MM.1S (cell line): ENCODE measurements around the gene CCDC6.

ENCODE experiments used
- DNase-seq: peaks from one replicate; pipeline ENCODE4 v3.0.0-alpha.2; 2015
- H2AFZ ChIP-seq: fragments of 300-600 bp; sonication (generic); 2 replicates; pipeline ENCODE4 v1.6.0; 2016; ENCODE audit warnings: antibody characterized with exemption, low read length
- H3F3A ChIP-seq: fragments of 300-600 bp; sonication (generic); 2 replicates; pipeline ENCODE4 v1.6.1; 2016; ENCODE audit warnings: mild to moderate bottlenecking, antibody characterized with exemption, low read length, moderate library complexity, mixed read lengths; ENCODE audit not compliant: insufficient read depth
- H3K27ac ChIP-seq: fragments of 300-600 bp; sonication (generic); 2 replicates; pipeline ENCODE4 v1.5.1; 2016; ENCODE audit warnings: mild to moderate bottlenecking, low read length
- H3K27me3 ChIP-seq: fragments of 300-600 bp; sonication (generic); replicated peaks from 2 replicates; pipeline ENCODE4 v1.6.0; 2016; ENCODE audit warnings: low read length; ENCODE audit not compliant: insufficient read depth
- H3K36me3 ChIP-seq: fragments of 300-600 bp; sonication (generic); replicated peaks from 2 replicates; pipeline ENCODE4 v1.6.1; 2016; ENCODE audit warnings: mild to moderate bottlenecking, low read length, mixed read lengths; ENCODE audit not compliant: insufficient read depth
- H3K4me1 ChIP-seq: fragments of 300-600 bp; sonication (generic); 2 replicates; pipeline ENCODE4 v1.6.1; 2016; ENCODE audit warnings: low read length, mixed read lengths
- H3K4me2 ChIP-seq: fragments of 300-600 bp; sonication (generic); 2 replicates; pipeline ENCODE4 v1.6.0; 2016; ENCODE audit warnings: low read depth, low read length
- H3K4me3 ChIP-seq: fragments of 300-600 bp; sonication (generic); 2 replicates; pipeline ENCODE4 v1.5.1; 2016; ENCODE audit warnings: low read length, mixed read lengths
- H3K79me2 ChIP-seq: fragments of 300-600 bp; sonication (generic); 2 replicates; pipeline ENCODE4 v1.6.1; 2016; ENCODE audit warnings: mixed run types, low read length, mixed read lengths
- H3K9ac ChIP-seq: fragments of 300-600 bp; sonication (generic); 2 replicates; pipeline ENCODE4 v1.6.1; 2016; ENCODE audit warnings: low read length, mixed read lengths
- H3K9me2 ChIP-seq: fragments of 300-600 bp; sonication (generic); replicated peaks from 2 replicates; pipeline ENCODE4 v1.6.1; 2016; ENCODE audit warnings: mild to moderate bottlenecking, low read length, mixed read lengths; ENCODE audit not compliant: insufficient read depth
- H3K9me3 ChIP-seq: fragments of 300-600 bp; sonication (generic); replicated peaks from 2 replicates; pipeline ENCODE4 v1.6.1; 2016; ENCODE audit warnings: mild to moderate bottlenecking, low read length, mixed read lengths; ENCODE audit not compliant: insufficient read depth
- H4K20me1 ChIP-seq: fragments of 300-600 bp; sonication (generic); 2 replicates; pipeline ENCODE4 v1.6.1; 2016; ENCODE audit warnings: mild to moderate bottlenecking, low read length, moderate library complexity, mixed read lengths; ENCODE audit not compliant: insufficient read depth
- CTCF ChIP-seq: fragments of 300-600 bp; sonication (generic); IDR thresholded peaks from 2 replicates; pipeline ENCODE4 v1.5.1; 2016; ENCODE audit warnings: antibody characterized with exemption, low read length, mixed read lengths
- EZH2 ChIP-seq: fragments of 300-600 bp; sonication (generic); optimal IDR thresholded peaks from 2 replicates; pipeline ENCODE3; 2017; ENCODE audit warnings: low read depth, mild to moderate bottlenecking, antibody characterized with exemption, low read length, mixed read lengths
- EZH2phosphoT487 ChIP-seq: fragments of 300-600 bp; sonication (generic); IDR thresholded peaks from 2 replicates; pipeline ENCODE4 v1.6.1; 2018; ENCODE audit warnings: antibody characterized with exemption, low read length

The CCDC6 gene

GRCh38 chr10:59801171-59801570 lies 105.2 kb downstream of the CCDC6 start:
- no peaks in the 10 kb centered on the region for H4K20me1 ChIP-seq
- no peak overlapping the region for H3K4me3 ChIP-seq
- no peak overlapping the region for H3K9ac ChIP-seq
- no peaks in the 10 kb centered on the region for H3K9me3 ChIP-seq
- no peaks in the 10 kb centered on the region for H3K27me3 ChIP-seq
- H3K9me2 ChIP-seq, result no peaks in the 10 kb centered on the region
- TF ChIP-seq CTCF, result no peak
- no peak for TF ChIP-seq EZH2phosphoT487
- no peak for TF ChIP-seq EZH2
- 0 out of 2 replicates have a peak, but pooled peaks cover 3% of the 10 kb centered on the region for H3K4me1 ChIP-seq
- no peaks in the 10 kb centered on the region for H3K79me2 ChIP-seq
- H3K36me3 ChIP-seq, result no peaks in the 10 kb centered on the region
- no peak overlapping the region for H3K27ac ChIP-seq
- no peak overlapping the region for H3K4me2 ChIP-seq
- no peak overlapping the region for H2AFZ ChIP-seq
- no peaks in the 10 kb centered on the region for H3F3A ChIP-seq
- no peak for DNase-seq

GRCh38 chr10:59799421-59799820 lies 106.9 kb downstream of the CCDC6 start:
- H3K79me2 ChIP-seq, result no peaks in the 10 kb centered on the region
- H3F3A ChIP-seq, result no peaks in the 10 kb centered on the region
- no peaks in the 10 kb centered on the region for H3K27me3 ChIP-seq
- no peak overlapping the region for H2AFZ ChIP-seq
- H3K9ac ChIP-seq, result no peak overlapping the region
- no peak overlapping the region for H3K4me2 ChIP-seq
- no peak overlapping the region for H3K27ac ChIP-seq
- no peaks in the 10 kb centered on the region for H3K9me2 ChIP-seq
- no peaks in the 10 kb centered on the region for H3K9me3 ChIP-seq
- H3K4me3 ChIP-seq, result no peak overlapping the region
- TF ChIP-seq EZH2phosphoT487, result no peak
- TF ChIP-seq EZH2, result no peak
- TF ChIP-seq CTCF, result no peak
- H3K4me1 ChIP-seq, result no peaks in the 10 kb centered on the region
- no peaks in the 10 kb centered on the region for H3K36me3 ChIP-seq
- no peaks in the 10 kb centered on the region for H4K20me1 ChIP-seq
- no peak for DNase-seq

- TF ChIP-seq EZH2 (no peak), EZH2phosphoT487 (no peak), CTCF (no peak)
- no peak overlapping the region for H3K27ac ChIP-seq
- H3K4me2 ChIP-seq, result no peak overlapping the region
- H3K4me1 ChIP-seq, result no peaks in the 10 kb centered on the region
- H2AFZ ChIP-seq, result no peak overlapping the region
- DNase-seq, result no peak
- H3K9me3 ChIP-seq, result no peaks in the 10 kb centered on the region
- no peak overlapping the region for H3K4me3 ChIP-seq
- H3K9ac ChIP-seq, result no peak overlapping the region
- H3F3A ChIP-seq, result no peaks in the 10 kb centered on the region
- H3K27me3 ChIP-seq, result no peaks in the 10 kb centered on the region
- H3K79me2 ChIP-seq, result no peaks in the 10 kb centered on the region
- H4K20me1 ChIP-seq, result no peaks in the 10 kb centered on the region
- H3K9me2 ChIP-seq, result no peaks in the 10 kb centered on the region
- 0 out of 2 replicates have a peak, but pooled peaks cover 2% of the 10 kb centered on the region for H3K36me3 ChIP-seq
These were observed 112.4 kb downstream of the CCDC6 start for GRCh38 chr10:59793919-59794318.
